ENCODE results near the gene C11orf68.
A peak's percentile ranks its signal among the peaks of the same experiment; 100 is the strongest.

Gene C11orf68

DNA sequence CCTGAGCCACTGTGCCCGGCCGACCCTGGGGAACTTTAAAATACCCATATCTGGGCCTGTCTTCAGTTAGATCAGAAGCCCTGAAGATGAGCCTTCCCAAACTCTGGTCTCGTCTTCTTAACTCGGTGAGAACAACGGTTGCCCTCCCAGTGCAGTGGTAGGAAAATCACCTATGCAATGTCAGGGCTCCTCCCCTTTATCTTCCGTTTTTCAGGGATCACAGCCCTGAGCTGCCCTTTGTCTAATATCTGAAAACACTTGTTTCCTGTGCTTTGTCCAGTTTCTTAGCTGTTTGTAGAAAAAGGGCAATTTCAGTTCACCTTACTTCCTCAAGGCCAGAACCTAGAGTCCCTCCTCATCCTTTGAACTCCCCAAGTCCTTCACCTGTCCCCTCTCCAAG is 9.8 kb upstream of the C11orf68 start:
- TF ChIP-seq, protein P1, sequence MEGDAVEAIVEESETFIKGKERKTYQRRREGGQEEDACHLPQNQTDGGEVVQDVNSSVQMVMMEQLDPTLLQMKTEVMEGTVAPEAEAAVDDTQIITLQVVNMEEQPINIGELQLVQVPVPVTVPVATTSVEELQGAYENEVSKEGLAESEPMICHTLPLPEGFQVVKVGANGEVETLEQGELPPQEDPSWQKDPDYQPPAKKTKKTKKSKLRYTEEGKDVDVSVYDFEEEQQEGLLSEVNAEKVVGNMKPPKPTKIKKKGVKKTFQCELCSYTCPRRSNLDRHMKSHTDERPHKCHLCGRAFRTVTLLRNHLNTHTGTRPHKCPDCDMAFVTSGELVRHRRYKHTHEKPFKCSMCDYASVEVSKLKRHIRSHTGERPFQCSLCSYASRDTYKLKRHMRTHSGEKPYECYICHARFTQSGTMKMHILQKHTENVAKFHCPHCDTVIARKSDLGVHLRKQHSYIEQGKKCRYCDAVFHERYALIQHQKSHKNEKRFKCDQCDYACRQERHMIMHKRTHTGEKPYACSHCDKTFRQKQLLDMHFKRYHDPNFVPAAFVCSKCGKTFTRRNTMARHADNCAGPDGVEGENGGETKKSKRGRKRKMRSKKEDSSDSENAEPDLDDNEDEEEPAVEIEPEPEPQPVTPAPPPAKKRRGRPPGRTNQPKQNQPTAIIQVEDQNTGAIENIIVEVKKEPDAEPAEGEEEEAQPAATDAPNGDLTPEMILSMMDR (conservative IDR thresholded peaks at IDR 0.05; ENCODE audit: low read depth, low read length): no peak
- no peak overlapping the region for H3K4me3 ChIP-seq (ENCODE audit: low read depth, low read length)
- no peak for DNase-seq (ENCODE audit: low read depth)

DNA sequence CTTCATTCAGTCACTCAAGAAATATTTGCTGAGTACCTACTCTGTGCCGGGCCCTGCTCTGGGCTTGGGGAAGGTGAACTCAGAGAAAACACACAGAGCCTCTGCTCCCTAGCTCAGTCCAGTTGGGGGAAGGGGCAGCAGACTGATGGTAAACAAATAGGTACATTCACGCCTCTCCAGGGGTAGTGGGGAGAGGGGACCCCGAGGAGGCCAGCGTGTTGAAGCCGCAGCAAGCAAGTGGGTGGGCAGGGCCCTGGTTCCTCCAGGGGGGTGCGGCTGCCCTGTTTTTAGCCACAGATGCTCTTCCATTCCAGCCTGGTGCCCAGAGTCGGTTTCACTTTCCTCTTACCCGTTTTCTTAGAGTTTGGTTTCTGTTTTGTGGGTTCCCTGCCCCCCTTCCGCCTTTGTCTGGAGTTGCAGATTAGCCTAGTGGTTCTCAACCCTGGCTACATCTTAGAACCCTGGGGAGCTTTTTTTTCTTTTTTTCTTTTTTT is 9.1 kb upstream of the C11orf68 start:
- DNase-seq (ENCODE audit: low read depth): peak; percentile 35
- no peak overlapping the region for H3K4me3 ChIP-seq (ENCODE audit: low read depth, low read length)
- TF ChIP-seq, protein P1 (conservative IDR thresholded peaks at IDR 0.05; ENCODE audit: low read depth, low read length): no peak

DNA sequence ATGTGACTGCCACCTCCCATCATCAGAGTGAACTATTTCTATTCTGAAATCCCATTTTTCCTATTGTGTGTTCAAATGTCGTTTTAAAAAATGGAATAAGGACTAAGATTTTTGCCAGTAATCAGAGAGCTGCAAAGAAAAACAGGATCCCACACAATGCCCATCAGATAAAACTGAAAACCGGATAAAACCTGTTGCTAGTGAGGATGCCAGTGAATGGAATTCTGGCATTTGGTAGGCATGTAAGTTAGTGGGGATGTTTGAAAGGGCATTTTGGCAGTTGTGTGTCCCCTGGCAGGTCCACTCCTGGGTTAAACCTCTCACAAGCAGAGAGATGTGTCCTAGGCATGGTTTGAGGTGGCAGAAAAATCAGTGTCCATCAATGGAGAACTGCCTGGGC is 6.5 kb upstream of the C11orf68 start:
- no peak for DNase-seq (ENCODE audit: low read depth)
- TF ChIP-seq, protein P1 (conservative IDR thresholded peaks at IDR 0.05; ENCODE audit: low read depth, low read length): no peak
- H3K4me3 ChIP-seq (ENCODE audit: low read depth, low read length): no peak overlapping the region

DNA sequence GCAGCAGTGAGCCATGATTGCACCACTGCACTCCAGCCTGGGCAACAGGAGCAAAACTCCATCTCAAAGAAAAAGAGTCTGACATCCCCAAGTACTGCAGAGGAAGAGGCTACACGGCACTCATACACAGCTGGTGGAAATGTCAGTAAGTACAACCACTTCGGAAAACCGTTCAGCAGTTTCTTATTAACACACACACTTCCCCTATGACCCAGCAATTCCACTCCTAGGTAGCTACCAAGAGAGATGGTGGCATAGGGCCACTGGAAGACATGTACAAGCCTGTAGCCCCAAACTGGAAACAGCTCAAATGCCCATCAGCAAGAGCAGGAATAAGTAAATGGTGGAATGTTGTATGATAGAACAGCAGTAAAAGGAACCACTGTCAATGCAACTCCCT is 3.7 kb upstream of the C11orf68 start:
- no peak overlapping the region for H3K4me3 ChIP-seq (ENCODE audit: low read depth, low read length)
- no peak for DNase-seq (ENCODE audit: low read depth)
- TF ChIP-seq, protein P1 (conservative IDR thresholded peaks at IDR 0.05; ENCODE audit: low read depth, low read length): no peak

DNA sequence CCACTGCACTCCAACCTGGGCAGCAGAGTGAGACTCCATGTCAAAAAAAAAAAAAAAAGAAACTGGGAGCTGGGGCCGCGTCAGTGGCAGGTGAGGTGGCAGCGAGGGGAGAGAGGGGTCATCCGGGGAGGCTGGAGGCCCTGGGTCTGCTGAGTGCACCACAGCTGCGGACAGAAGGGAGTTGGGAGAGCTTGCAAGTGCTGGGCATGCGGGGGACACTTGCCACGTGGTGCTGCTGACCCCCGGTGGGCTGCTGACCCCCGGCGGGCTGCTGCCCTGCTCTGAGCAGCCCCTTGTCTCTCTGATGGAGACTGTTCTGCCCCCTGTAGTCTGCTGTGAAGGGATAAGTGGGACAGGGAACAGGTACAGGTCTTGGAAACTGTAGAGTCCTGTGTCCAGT is 3.0 kb upstream of the C11orf68 start:
- H3K4me3 ChIP-seq (ENCODE audit: low read depth, low read length): no peak overlapping the region
- TF ChIP-seq, protein P1 (conservative IDR thresholded peaks at IDR 0.05; ENCODE audit: low read depth, low read length): no peak

DNA sequence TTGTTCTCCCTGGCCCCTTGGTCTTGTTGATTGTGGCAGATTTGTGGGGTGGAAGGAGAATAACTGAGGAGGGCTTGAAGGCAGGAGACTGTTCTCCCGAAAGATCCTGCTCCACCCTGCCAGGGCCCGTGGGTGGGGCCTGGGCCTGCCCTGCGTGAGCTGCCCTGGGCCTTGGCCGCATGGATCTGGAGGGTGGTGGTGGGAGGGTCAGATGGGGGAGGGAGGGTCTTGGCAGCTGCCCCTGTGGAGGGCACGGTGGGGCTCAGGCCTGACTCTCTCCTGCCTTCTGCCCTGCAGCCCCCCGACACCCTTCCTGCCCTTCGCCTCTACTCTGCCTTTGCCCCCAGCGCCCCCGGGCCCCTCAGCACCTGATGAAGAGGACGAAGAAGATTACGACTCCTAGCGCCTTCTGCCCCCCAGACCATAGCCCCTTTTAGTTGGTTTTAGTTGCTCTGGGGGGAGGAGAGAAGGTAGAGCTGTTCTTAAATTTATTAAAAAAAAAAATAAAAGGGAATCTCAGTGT is 2.2 kb upstream of the C11orf68 start:
- TF ChIP-seq, protein P1 (conservative IDR thresholded peaks at IDR 0.05; ENCODE audit: low read depth, low read length): no peak
- no peak for DNase-seq (ENCODE audit: low read depth)
- no peak overlapping the region for H3K4me3 ChIP-seq (ENCODE audit: low read depth, low read length)

More for the DNA sequence above, 3.0 kb upstream of the C11orf68 start:
- DNase-seq (ENCODE audit: low read depth): no peak

DNA sequence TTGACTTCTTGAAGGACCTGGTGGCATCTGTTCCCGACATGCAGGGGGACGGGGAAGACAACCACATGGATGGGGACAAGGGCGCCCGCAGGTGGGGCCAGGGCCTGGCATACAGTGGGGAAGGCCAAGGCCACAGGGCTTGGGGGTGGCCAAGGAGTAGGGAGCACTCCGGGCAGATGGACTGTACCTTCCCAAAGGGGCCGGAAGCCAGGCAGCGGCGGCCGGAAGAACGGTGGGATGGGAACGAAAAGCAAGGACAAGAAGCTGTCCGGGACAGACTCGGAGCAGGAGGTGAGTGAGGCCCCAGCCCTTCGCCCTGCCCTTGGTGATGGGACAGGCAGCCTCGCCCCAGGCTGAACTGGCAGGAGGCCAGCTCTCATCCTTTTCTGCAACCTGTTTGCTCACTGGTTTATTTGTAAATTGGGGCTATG is 1.5 kb upstream of the C11orf68 start:
- H3K4me3 ChIP-seq (ENCODE audit: low read depth, low read length): peak overlapping the region; percentile 82
- TF ChIP-seq, protein P1 (conservative IDR thresholded peaks at IDR 0.05; ENCODE audit: low read depth, low read length): no peak
- no peak for DNase-seq (ENCODE audit: low read depth)
